CD14-positive monocyte (primary cell): Measurements from ENCODE around the gene ESRRB. TPM values are rescaled to one million over a fixed set of nuclear protein-coding genes. Genes with fewer than 3 reads are reported as not detected.

Experiments used
- DNase-seq, 3 donors: peaks; one replicate each; pipeline ENCODE4 v3.0.0-alpha.2; 2011 to 2022
- H2AFZ ChIP-seq: 2 replicates; pipeline ENCODE4 v1.6.0; 2012; ENCODE audit warnings: mild to moderate bottlenecking, low read depth, low read length, inconsistent platforms; ENCODE audit not compliant: insufficient read depth, poor library complexity, severe bottlenecking
- H3K27ac ChIP-seq, 2 donors: 1 replicate in 1 of 2; 2 replicates in 1 of 2; pipeline ENCODE4 v1.5.1; 2012 to 2013; ENCODE audit warnings: low read length in 2 of 2, control low read depth in 1 of 2, inconsistent platforms in 1 of 2, low read depth in 1 of 2, mild to moderate bottlenecking in 1 of 2
- H3K27me3 ChIP-seq, 2 donors: one replicate each; pipeline versions ENCODE4 v1.6.0 to v1.6.1; 2011 to 2013; ENCODE audit warnings: low read length in 2 of 2; ENCODE audit not compliant: control insufficient read depth in 2 of 2, insufficient read depth in 2 of 2
- H3K36me3 ChIP-seq, 2 donors: replicated peaks in 1 of 2; 1 replicate in 1 of 2; 2 replicates in 1 of 2; pipeline versions ENCODE4 v1.5.1 to v1.6.1; 2012 to 2013; ENCODE audit warnings: low read length in 2 of 2, control low read depth in 1 of 2, inconsistent platforms in 1 of 2, mild to moderate bottlenecking in 1 of 2; ENCODE audit not compliant: insufficient read depth in 2 of 2, control insufficient read depth in 1 of 2
- H3K4me1 ChIP-seq, 2 donors: 1 replicate in 1 of 2; 2 replicates in 1 of 2; pipeline versions ENCODE4 v1.5.1 to v1.6.1; 2012 to 2013; ENCODE audit warnings: low read length in 2 of 2, control low read depth in 1 of 2, inconsistent platforms in 1 of 2, mild to moderate bottlenecking in 1 of 2, moderate library complexity in 1 of 2; ENCODE audit not compliant: insufficient read depth in 2 of 2, control insufficient read depth in 1 of 2
- H3K4me2 ChIP-seq: replicated peaks from 2 replicates; pipeline ENCODE3; 2012; ENCODE audit warnings: low read length, moderate library complexity, mild to moderate bottlenecking; ENCODE audit not compliant: poor library complexity, severe bottlenecking; ENCODE audit errors: extremely low read depth
- H3K4me3 ChIP-seq, 3 experiments: fragments of 200-600 bp in 1 of 3; sonication (generic) in 1 of 3; replicated peaks in 1 of 3; 1 replicate in 2 of 3; 2 replicates in 1 of 3; pipeline ENCODE4 v1.5.1; 2011 to 2013; ENCODE audit warnings: low read length in 3 of 3, mild to moderate bottlenecking in 3 of 3, control low read depth in 2 of 3, low read depth in 2 of 3, inconsistent platforms in 1 of 3, moderate library complexity in 1 of 3
- H3K79me2 ChIP-seq: 2 replicates; pipeline ENCODE4 v1.6.0; 2012; ENCODE audit warnings: mild to moderate bottlenecking, control low read depth, inconsistent platforms, low read length, moderate library complexity; ENCODE audit not compliant: insufficient read depth
- H3K9ac ChIP-seq: 2 replicates; pipeline ENCODE4 v1.6.0; 2017; ENCODE audit warnings: low read length, mild to moderate bottlenecking; ENCODE audit not compliant: insufficient read depth, poor library complexity, severe bottlenecking
- H3K9me3 ChIP-seq, 2 donors: replicated peaks in 1 of 2; 1 replicate in 1 of 2; 2 replicates in 1 of 2; pipeline versions ENCODE4 v1.5.1 to v1.6.1; 2012 to 2013; ENCODE audit warnings: low read length in 2 of 2, control low read depth in 1 of 2; ENCODE audit not compliant: control insufficient read depth in 1 of 2, insufficient read depth in 1 of 2
- H4K20me1 ChIP-seq: 2 replicates; pipeline ENCODE4 v1.6.0; 2012; ENCODE audit warnings: mild to moderate bottlenecking, low read length, control low read depth, moderate library complexity; ENCODE audit not compliant: insufficient read depth
- H3K27ac Mint-ChIP-seq, 7 donors: one replicate each; pipeline ENCODE4 v1.8.0; 2020; ENCODE audit warnings: mild to moderate bottlenecking in 7 of 7, mixed read lengths in 7 of 7, moderate library complexity in 6 of 7, inconsistent platforms in 2 of 7
- H3K27me3 Mint-ChIP-seq, 3 donors: one replicate each; pipeline ENCODE4 v1.8.0; 2021 to 2022; ENCODE audit warnings: low read depth in 3 of 3, mild to moderate bottlenecking in 3 of 3, mixed read lengths in 3 of 3, moderate library complexity in 3 of 3, inconsistent platforms in 1 of 3
- H3K36me3 Mint-ChIP-seq, 2 donors: one replicate each; pipeline ENCODE4 v1.8.0; 2020; ENCODE audit warnings: mixed read lengths in 2 of 2, inconsistent platforms in 1 of 2, mild to moderate bottlenecking in 1 of 2
- H3K4me1 Mint-ChIP-seq: one replicate; pipeline ENCODE4 v1.8.0; 2020; ENCODE audit warnings: mild to moderate bottlenecking, mixed read lengths
- H3K4me3 Mint-ChIP-seq, 2 donors: one replicate each; pipeline ENCODE4 v1.8.0; 2020; ENCODE audit warnings: mild to moderate bottlenecking in 2 of 2, mixed read lengths in 2 of 2, moderate library complexity in 1 of 2
- H3K9me3 Mint-ChIP-seq, 7 donors: one replicate each; pipeline ENCODE4 v1.8.0; 2020 to 2022; ENCODE audit warnings: mixed read lengths in 7 of 7, mild to moderate bottlenecking in 6 of 7, moderate library complexity in 6 of 7, inconsistent platforms in 2 of 7
- WGBS: methylation state at CpG from one replicate; pipeline ENCODE4 v1.1.5; 2013; ENCODE audit warnings: missing lambda C conversion rate; ENCODE audit not compliant: insufficient coverage; 5-methylcytosine and 5-hydroxymethylcytosine counted together
- intact Hi-C, 2 donors: fragments of 100-400 bp; cut with micrococcal nuclease; formaldehyde crosslinking; loops; one replicate each; pipeline versions ENCODE4 v1.15.0 to v1.15.1; 2023
- polyA plus RNA-seq, 3 donors: library from polyadenylated mRNA; depleted of rRNA in 1 of 3; unstranded in 2 of 3; stranded (reverse) in 1 of 3; fragments of 300-500 nt in 2 of 3; fragments of >200 nt in 1 of 3; fragmentation: Illumina TruSeq in 2 of 3; gene quantifications; 1 replicate in 2 of 3; 2 replicates in 1 of 3; pipeline ENCODE4 v1.2.3, GENCODE V29; 2012 to 2021
- TF ChIP-seq, protein P1 (sequence below): fragments of 200-600 bp; IDR thresholded peaks from one replicate; pipeline ENCODE4 v1.8.0; 2022; ENCODE audit warnings: antibody characterized with exemption, mild to moderate bottlenecking

Gene ESRRB
- polyA plus RNA-seq, 3 donors = 0.03 TPM; not detected in 2

DNA sequence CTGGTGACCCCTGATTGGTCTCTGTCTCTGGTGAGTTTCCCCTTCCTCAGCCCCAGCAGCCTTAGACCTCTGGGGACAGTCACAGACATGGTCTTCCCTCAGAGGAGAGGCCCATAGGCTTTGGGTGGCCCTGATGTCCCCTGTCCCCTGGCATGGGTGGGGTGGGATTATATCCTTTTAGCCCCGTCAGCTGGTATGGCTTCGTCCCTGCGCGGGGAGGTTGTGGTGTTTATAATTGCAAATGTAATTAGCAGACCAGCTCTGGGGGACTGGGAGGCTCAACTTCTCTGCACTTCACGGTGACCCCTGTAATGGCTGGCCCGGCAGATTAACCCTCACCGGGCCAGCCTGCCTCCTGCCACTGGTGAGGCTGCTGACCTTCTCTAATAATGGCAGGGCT, 5.1 kb downstream of the ESRRB start:
- WGBS = 31% methylated on average over 2 of the region's 7 CpGs
- H3K9me3 Mint-ChIP-seq = peaks cover 0 to 7% (median 4%) of the 10 kb centered on the region in 7 donors
- Histone ChIP-seq H3K9me3 (peaks cover 0 to 23% of the 10 kb centered on the region in 2 donors), H3K4me2 (no peak overlapping the region), H3K79me2 (no peaks in the 10 kb centered on the region), H4K20me1 (no peaks in the 10 kb centered on the region), H3K27me3 (peaks cover 63 to 86% of the 10 kb centered on the region in 2 donors), H3K4me3 (no peak overlapping the region), H3K9ac (no peak overlapping the region), H3K4me1 (no peaks in the 10 kb centered on the region), H2AFZ (no peak overlapping the region), H3K36me3 (no peaks in the 10 kb centered on the region), H3K27ac (no peak overlapping the region)
- H3K27ac Mint-ChIP-seq = no peak overlapping the region
- peaks cover 76 to 92% (median 86%) of the 10 kb centered on the region in 3 donors for H3K27me3 Mint-ChIP-seq
- peak overlapping the region in 1 of 2 donors; percentile 52 for H3K4me3 Mint-ChIP-seq
- no peak for DNase-seq
- H3K36me3 Mint-ChIP-seq = no peaks in the 10 kb centered on the region
- intact Hi-C loops = loop anchor here (10.0 kb wide), 1 partner anchor 326 kb away; no protein-coding TSS in a partner anchor
- peaks cover 3% of the 10 kb centered on the region for H3K4me1 Mint-ChIP-seq
- TF ChIP-seq, protein P1, sequence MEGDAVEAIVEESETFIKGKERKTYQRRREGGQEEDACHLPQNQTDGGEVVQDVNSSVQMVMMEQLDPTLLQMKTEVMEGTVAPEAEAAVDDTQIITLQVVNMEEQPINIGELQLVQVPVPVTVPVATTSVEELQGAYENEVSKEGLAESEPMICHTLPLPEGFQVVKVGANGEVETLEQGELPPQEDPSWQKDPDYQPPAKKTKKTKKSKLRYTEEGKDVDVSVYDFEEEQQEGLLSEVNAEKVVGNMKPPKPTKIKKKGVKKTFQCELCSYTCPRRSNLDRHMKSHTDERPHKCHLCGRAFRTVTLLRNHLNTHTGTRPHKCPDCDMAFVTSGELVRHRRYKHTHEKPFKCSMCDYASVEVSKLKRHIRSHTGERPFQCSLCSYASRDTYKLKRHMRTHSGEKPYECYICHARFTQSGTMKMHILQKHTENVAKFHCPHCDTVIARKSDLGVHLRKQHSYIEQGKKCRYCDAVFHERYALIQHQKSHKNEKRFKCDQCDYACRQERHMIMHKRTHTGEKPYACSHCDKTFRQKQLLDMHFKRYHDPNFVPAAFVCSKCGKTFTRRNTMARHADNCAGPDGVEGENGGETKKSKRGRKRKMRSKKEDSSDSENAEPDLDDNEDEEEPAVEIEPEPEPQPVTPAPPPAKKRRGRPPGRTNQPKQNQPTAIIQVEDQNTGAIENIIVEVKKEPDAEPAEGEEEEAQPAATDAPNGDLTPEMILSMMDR = no peak

DNA sequence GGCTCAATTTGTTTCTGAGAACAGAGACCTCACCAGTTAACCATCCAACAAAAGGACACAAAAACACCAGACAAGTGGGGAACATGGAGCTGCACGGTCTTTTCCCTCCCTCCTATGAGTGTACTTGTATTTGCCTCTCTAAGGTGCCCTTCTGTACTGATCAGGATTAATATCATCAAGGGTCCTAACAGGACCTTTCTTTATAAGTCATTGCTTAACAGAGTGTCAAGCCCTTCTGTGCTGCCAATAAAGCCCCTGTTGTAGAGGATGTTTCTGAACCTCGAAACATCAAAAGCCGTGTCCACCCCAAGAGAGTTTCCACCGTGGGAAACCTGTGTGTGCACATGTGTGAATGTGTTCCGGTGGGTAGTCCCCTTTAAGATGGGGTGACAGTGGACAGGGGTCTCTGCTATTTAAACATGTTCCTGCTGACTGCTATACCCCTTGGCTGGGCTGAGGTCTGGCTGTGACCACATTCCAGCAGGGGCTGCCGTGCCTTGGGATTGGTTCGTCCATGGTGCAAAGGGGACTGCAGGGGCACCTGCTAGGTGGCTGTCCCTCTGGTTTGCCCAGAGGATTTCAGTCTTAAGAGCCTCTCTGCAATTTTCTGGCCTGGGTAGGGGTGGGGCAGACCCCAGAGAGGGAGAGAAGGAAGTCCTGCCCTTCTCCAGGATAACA, 6.0 kb downstream of the ESRRB start:
- H3K4me2 ChIP-seq = no peak overlapping the region
- intact Hi-C loops = loop anchor here (10.0 kb wide), 1 partner anchor 327 kb away; no protein-coding TSS in a partner anchor
- no peak overlapping the region for H3K9ac ChIP-seq
- H3K9me3 Mint-ChIP-seq = peaks cover 0 to 3% (median 0%) of the 10 kb centered on the region in 7 donors
- TF ChIP-seq, protein P1 = no peak
- H3K27me3 Mint-ChIP-seq = peaks cover 67 to 87% (median 76%) of the 10 kb centered on the region in 3 donors
- H2AFZ ChIP-seq = no peak overlapping the region
- H3K27ac Mint-ChIP-seq = no peak overlapping the region
- peaks cover 53 to 80% of the 10 kb centered on the region in 2 donors for H3K27me3 ChIP-seq
- no peaks in the 10 kb centered on the region for H4K20me1 ChIP-seq
- no peak for DNase-seq
- peak overlapping the region in 1 of 2 donors; percentile 40 for H3K4me3 Mint-ChIP-seq
- H3K36me3 ChIP-seq = no peaks in the 10 kb centered on the region
- no peak overlapping the region for H3K4me3 ChIP-seq
- WGBS = 88% methylated on average over 7 of the region's 7 CpGs
- H3K79me2 ChIP-seq = no peaks in the 10 kb centered on the region
- peaks cover 0 to 15% of the 10 kb centered on the region in 2 donors for H3K9me3 ChIP-seq
- peaks cover 3% of the 10 kb centered on the region for H3K4me1 Mint-ChIP-seq
- H3K36me3 Mint-ChIP-seq = no peaks in the 10 kb centered on the region
- no peak overlapping the region for H3K27ac ChIP-seq
- H3K4me1 ChIP-seq = no peaks in the 10 kb centered on the region
